ENCODE measurements around the gene FMO4.

- TF ChIP-seq CTCF (conservative IDR thresholded peaks at IDR 0.05; ENCODE audit: low read depth, low read length), result no peak
- no peak for TF ChIP-seq EZH2 (IDR thresholded peaks at IDR 0.05; ENCODE audit: borderline replicate concordance, low read depth, low read length, poor library complexity, severe bottlenecking)
Observed at GRCh38 chr1:171366085-171366484, 52.1 kb downstream of the FMO4 start.
